Panc1 (cell line): Measurements from ENCODE around the gene FAM13C. TPM values are rescaled to one million over a fixed set of nuclear protein-coding genes. Genes with fewer than 3 reads are reported as not detected.

Experiments used
- ATAC-seq: fragments of 200-7000 bp; cut with Tn5 transposase; 2 replicates; pipeline ENCODE4 v1.9.1; 2020; ENCODE audit warnings: mild to moderate bottlenecking, moderate library complexity
- BruUV-seq: library from RNA; stranded (reverse); fragments of 400-500 nt; replicated peaks from 2 replicates; lab custom pipeline; 2021; lab: Mats Ljungman, UMichigan
- CTCF ChIA-PET: fragments of 300-600 bp; sonication (Branson Sonifier 250); formaldehyde crosslinking; loops from one replicate; lab custom pipeline; 2022; ENCODE audit warnings: antibody characterized with exemption; lab: Charles Lee
- POLR2A ChIA-PET: fragments of 300-600 bp; sonication (Branson Sonifier 250); formaldehyde crosslinking; loops from one replicate; lab custom pipeline; 2022; ENCODE audit warnings: antibody characterized with exemption; lab: Charles Lee
- DNase-seq: peaks from one replicate; pipeline ENCODE4 v3.0.0-alpha.2; 2010; ENCODE audit warnings: low read depth, low spot score
- H3K27ac ChIP-seq: 2 replicates; pipeline ENCODE4 v1.5.1; 2011; ENCODE audit warnings: mild to moderate bottlenecking, low read length, inconsistent platforms
- H3K27me3 ChIP-seq: fragments of 200-500 bp; sonication (Bioruptor generic); 2 replicates; pipeline ENCODE4 v1.6.0; 2014; ENCODE audit warnings: low read length, inconsistent platforms; ENCODE audit not compliant: control insufficient read depth, insufficient read depth
- H3K36me3 ChIP-seq: fragments of 200-500 bp; sonication (Bioruptor generic); 2 replicates; pipeline ENCODE4 v1.5.1; 2014; ENCODE audit warnings: inconsistent platforms, mild to moderate bottlenecking, low read length, moderate library complexity; ENCODE audit not compliant: control insufficient read depth, insufficient read depth
- H3K4me1 ChIP-seq: 2 replicates; pipeline ENCODE4 v1.5.1; 2011; ENCODE audit warnings: inconsistent platforms, mild to moderate bottlenecking, low read length, moderate library complexity; ENCODE audit not compliant: control insufficient read depth, insufficient read depth
- H3K4me3 ChIP-seq, 2 experiments: 2 replicates each; pipeline ENCODE4 v1.5.1; 2011 to 2012; ENCODE audit warnings: low read depth in 2 of 2, low read length in 2 of 2, mild to moderate bottlenecking in 2 of 2, inconsistent platforms in 1 of 2, moderate library complexity in 1 of 2
- H3K9me3 ChIP-seq: fragments of 200-500 bp; sonication (Bioruptor generic); 2 replicates; pipeline ENCODE4 v1.5.1; 2014; ENCODE audit warnings: low read depth, mild to moderate bottlenecking, inconsistent platforms, low read length, moderate library complexity; ENCODE audit not compliant: control insufficient read depth, insufficient read depth
- CTCF ChIP-seq: fragments of 450-650 bp; IDR thresholded peaks from 2 replicates; pipeline ENCODE4 v1.5.1; 2017; ENCODE audit warnings: mild to moderate bottlenecking
- POLR2AphosphoS5 ChIP-seq: IDR thresholded peaks from 2 replicates; pipeline ENCODE4 v1.6.1; 2012; ENCODE audit warnings: mild to moderate bottlenecking, low read depth, low read length, moderate library complexity
- REST ChIP-seq, 2 experiments: IDR thresholded peaks; 2 replicates each; pipeline ENCODE4 v1.6.1; 2011 to 2012; ENCODE audit warnings: low read depth in 2 of 2, control low read depth in 1 of 2, low read length in 1 of 2, mild to moderate bottlenecking in 1 of 2, moderate library complexity in 1 of 2; ENCODE audit not compliant: insufficient read depth in 1 of 2
- SIN3A ChIP-seq: IDR thresholded peaks from 2 replicates; pipeline ENCODE4 v1.6.1; 2012; ENCODE audit warnings: low read depth, mild to moderate bottlenecking, low read length, moderate library complexity, borderline replicate concordance; ENCODE audit not compliant: insufficient read depth
- TCF7L2 ChIP-seq: IDR thresholded peaks from 2 replicates; pipeline ENCODE4 v1.6.1; 2011; ENCODE audit warnings: mild to moderate bottlenecking, low read depth, low read length, inconsistent platforms
- in situ Hi-C: cut with HindIII; loops from 2 replicates; pipeline ENCODE4 v1.10.0; 2016; ENCODE audit warnings: low sequenced_read_pairs, low pct_unique_long_range_greater_than_20kb
- intact Hi-C: fragments of 100-400 bp; cut with micrococcal nuclease; formaldehyde crosslinking; loops from one replicate; pipeline ENCODE4 v1.10.0; 2022; ENCODE audit not compliant: unreplicated experiment
- total RNA-seq: library from RNA; stranded (reverse); gene quantifications from one replicate; pipeline ENCODE4 v1.2.1, GENCODE V29; 2021; ENCODE audit not compliant: unreplicated experiment

FAM13C gene
- total RNA-seq, 1 experiment from 2014 or later: not detected

GRCh38 chr10:59354434-59354833, 7.9 kb downstream of the FAM13C start:
- no peak for TF ChIP-seq TCF7L2
- no peak for TF ChIP-seq SIN3A
- no peak for TF ChIP-seq REST (IDR thresholded peaks at IDR 0.05; ENCODE audit: insufficient read depth in 1 of 2, low read depth in 2 of 2, low read length in 1 of 2)
- no peak for TF ChIP-seq POLR2AphosphoS5
- TF ChIP-seq CTCF: no peak
- no peak for ATAC-seq

GRCh38 chr10:59350558-59350957, 11.8 kb downstream of the FAM13C start:
- Histone ChIP-seq H3K4me1 (no peaks in the 10 kb centered on the region), H3K4me3 (no peak overlapping the region), H3K9me3 (no peaks in the 10 kb centered on the region), H3K27ac (no peak overlapping the region), H3K27me3 (no peaks in the 10 kb centered on the region), H3K36me3 (no peaks in the 10 kb centered on the region)
- ChIA-PET POLR2A (no interaction called here), CTCF (no interaction called here)
- TF ChIP-seq REST (IDR thresholded peaks at IDR 0.05; ENCODE audit: insufficient read depth in 1 of 2, low read depth in 2 of 2, low read length in 1 of 2) (no peak), TCF7L2 (no peak), SIN3A (no peak), POLR2AphosphoS5 (no peak), CTCF (no peak)
- DNase-seq (no peak), ATAC-seq (no peak)
- in situ Hi-C loops: no loop called here
- no TSS peak for BruUV-seq
- intact Hi-C loops: no loop called here

More at GRCh38 chr10:59354434-59354833, 7.9 kb downstream of the FAM13C start:
- in situ Hi-C loops: no loop called here
- H3K27me3 ChIP-seq: no peaks in the 10 kb centered on the region
- H3K27ac ChIP-seq: no peak overlapping the region
- ChIA-PET POLR2A (no interaction called here), CTCF (no interaction called here)
- no peak for DNase-seq
- H3K4me3 ChIP-seq: no peak overlapping the region
- intact Hi-C loops: no loop called here
- no TSS peak for BruUV-seq
- H3K9me3 ChIP-seq: no peaks in the 10 kb centered on the region
- H3K36me3 ChIP-seq: no peaks in the 10 kb centered on the region
- no peaks in the 10 kb centered on the region for H3K4me1 ChIP-seq
